CD1c-positive myeloid dendritic cell (primary cell): Measurements from ENCODE around the gene SLC8A1.
A peak's percentile ranks its signal among the peaks of the same experiment; 100 is the strongest.

Experiments used
- DNase-seq: peaks from one replicate; pipeline ENCODE4 v3.0.0-alpha.2; 2016; ENCODE audit errors: extremely low spot score

The SLC8A1 gene

DNA sequence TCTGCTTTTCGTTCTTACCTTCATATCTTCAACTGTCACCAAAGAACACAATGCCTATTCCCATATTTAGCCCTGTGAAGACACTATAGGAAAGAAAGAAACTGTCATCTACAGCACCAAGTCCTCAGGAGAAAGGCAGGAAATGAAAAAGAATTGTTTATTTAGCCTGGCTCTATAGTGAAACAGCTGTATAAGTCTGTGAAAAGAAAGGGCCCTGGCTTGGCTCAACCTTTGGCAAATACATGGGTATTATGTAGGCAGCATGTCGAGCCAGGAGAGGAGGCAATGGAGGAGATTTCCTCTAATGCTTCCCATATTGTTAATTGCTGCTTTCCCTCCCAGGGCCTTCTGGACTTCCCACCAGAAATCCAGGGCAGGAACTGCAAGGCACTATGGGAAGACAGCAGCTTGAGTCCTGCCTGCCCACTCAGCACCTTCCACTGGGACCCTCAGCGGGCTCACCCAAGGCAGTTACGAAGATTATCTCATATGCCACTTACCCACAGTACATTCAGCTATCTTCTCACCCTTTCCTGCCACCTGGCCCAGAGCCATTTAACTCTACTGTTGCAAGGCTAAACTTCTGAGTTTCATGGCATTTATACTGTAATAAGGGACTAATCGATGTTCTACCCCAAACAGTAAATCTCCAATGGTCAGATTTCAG, 30.1 kb downstream of the SLC8A1 start:
- DNase-seq: no peak

DNA sequence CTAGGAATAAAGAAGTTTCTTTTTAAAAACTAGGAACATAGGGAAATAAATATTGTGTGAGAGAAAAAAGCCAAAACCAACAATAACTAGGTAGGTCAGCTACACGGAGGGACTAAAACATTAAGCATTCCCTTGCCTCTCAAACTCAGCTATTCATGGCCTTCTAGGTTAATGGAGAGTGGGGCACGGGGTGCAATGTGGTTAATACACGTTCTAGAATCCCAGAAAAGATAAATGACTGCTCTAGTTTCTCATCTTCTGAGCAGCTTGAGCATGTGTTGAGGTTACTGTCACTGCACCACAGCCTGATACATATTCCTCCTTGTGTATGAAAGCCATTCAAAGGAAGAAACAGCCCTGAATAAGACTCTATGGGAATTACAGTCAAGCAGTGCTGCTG, 31.4 kb downstream of the SLC8A1 start:
- DNase-seq: no peak

DNA sequence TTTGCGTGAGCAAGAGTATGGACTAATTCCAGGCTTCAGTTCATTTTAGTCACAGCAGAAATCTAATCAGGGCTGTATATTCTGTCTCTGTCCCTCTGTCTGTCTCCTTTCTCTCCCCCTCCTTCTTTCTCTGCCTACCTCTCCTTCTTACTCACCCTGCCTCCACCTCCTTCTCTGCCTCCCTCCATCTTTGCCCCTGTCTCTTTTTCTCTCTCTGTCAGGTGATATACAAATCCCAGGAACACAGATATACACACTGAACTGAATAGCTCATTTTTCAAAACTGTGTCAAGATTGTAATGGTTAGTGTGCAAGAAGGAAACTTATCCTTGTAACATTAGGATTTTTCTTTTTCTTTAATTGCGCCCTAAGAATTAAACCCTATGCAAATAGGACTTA, 32.5 kb downstream of the SLC8A1 start:
- DNase-seq: no peak

DNA sequence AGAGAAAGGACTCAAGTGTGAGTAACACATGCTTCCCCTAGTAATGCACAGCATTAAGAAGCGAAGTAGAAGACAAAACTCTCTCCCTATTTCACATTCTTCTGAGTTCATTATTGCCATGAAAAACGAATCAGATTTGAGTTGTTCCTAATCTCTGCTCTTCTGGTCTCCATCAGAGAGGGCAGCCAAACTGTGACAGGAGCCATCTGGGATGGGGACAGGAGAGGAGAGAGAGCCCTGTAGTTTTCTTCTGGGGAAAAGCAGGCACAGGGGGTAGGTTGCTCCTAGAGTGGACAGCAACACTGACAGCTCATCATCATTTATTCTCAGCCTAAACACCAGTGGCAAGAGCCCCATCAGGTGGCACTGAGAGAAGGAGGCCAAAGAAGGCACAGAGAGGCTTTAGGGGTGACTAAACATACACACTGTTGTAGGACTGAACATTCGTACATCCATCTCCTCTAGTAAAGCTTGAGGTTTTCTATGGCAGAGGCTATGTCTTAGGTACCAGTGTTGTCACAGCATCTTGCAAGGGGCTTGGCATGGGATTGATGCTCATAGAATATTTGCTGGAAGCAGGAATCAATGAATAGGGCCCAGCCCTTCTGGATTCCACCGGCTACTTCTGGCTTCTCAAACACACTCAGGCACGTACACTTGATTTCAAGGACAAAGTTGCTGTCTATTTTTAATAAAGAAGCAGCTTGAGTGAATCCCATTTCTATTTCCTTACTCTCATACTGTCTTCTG, 33.1 kb downstream of the SLC8A1 start:
- no peak for DNase-seq

DNA sequence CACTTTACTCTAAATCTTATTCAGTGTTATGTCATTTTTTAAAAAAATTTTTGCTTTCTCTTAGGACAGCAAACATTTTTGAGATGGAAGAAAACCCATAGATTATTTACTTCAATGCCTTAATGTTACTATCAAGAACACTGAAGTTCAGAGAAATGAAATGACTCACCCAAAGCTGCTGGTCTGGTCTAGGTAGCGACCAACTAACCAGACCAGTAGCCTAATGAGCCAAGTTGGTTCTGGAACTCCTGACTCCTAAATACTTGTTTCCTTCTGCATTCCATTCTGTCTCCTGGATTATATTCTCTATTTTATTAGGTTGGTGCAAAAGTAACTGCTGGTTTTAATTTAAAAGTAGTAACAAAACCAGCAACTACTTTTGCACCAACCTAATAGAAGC, 35.4 kb downstream of the SLC8A1 start:
- DNase-seq: no peak

DNA sequence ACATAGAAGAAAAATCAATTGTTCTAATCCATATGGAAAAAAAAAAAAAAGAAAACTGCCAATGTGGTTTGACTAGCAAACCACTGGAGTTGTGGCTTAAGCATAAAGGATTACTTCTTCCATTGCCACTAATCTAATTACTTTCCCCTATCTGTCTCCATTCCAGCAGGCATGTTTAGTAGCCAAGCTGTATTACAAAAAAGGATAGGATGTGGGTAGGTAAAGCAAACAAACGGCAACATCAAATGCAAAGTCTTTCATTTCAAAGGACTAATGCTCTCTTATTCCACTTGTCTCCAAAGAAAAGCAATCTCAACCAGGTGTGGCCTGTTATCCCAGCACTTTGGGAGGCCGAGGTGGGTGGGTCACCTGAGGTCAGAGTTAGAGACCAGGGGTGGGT, 36.5 kb downstream of the SLC8A1 start:
- no peak for DNase-seq

DNA sequence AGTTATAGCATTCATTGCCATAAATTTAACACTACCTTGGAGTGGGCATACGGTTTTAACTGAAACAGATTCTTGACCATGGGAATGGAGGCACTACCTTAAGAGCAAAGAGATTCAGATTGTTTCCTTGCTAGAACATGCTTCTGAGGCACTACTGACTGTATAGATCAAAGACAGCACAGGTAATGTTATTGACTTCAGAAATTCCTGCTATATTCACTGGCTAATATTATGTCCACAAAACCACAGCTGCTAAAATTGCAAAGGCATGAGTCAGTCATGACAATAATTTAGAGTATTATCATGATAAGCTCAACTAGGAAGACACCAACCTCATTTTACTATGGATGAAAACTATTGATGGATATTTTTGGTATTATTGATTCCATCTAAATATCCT, 39.4 kb downstream of the SLC8A1 start:
- DNase-seq: no peak

DNA sequence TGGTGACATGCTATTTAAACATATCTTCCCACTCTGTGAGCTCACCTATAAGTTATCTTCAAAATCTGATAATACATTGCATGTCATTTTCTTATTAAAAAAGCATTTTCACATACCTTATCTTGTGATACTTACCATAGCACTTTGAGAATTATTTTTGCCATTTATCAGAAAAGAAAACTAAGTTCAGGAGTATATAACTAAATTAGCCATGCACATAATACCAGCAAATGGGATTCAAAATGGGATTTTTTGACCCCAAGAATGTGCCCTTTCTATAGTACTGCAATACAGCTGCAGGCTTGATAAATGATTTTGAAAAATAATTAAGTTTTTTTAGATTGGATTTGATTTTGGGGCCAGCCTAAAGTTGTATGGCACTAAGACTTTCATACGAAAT, 41.2 kb downstream of the SLC8A1 start:
- DNase-seq: no peak

DNA sequence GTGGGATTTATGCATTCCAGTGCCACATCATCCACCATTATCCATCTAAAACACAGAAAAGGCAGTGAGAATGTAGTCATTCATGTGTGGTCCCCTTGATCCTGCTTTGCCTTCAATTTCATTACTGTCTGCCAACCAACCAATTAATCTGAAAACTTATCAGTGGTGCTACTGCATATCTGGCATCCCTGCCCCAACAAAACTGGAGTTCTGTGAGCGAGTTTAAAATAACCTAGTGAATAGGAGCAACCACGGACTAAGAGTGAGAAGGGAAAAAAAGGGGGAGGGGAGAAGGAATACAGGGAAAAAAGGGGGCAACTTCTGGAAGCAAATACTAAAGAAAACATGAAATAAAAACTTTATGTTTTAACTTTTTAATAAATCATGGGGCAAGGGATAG, 42.2 kb downstream of the SLC8A1 start:
- no peak for DNase-seq

DNA sequence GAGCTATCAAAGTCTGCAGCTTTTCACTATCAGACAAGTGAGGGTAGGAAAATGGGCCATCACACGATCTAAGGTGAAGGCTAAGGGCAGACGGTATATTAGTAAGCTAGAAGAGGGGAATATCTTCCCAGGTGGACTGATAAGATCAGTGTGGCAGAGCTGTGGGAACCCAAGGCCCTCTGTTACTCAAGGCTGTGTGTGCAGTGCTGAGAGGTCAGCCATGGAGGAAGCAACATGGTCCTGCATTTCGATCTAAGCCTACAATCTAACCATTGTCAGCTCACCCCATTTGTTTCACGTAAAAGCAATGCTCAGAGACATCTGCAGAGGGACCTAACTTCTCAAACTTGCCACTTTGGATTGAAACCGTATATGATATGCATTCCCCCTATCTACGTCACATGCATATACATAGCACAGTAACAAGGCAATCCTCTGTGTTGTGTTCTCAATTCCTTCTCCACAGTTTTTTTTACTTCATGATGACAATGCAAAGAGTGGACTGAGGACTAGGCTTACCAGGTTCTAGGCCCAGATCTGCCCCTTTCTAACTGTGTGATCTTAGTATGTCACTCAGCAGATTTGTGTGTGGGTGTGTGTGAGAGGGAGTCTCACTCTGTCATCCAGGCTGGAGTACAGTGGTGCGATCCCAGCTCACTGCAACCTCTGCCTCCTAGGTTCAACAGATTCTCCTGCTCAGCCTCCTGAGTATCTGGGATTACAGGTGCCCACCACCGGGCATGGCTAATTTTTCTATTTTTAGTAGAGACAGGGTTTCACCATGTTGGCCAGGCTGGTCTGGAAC, 45.2 kb downstream of the SLC8A1 start:
- no peak for DNase-seq

DNA sequence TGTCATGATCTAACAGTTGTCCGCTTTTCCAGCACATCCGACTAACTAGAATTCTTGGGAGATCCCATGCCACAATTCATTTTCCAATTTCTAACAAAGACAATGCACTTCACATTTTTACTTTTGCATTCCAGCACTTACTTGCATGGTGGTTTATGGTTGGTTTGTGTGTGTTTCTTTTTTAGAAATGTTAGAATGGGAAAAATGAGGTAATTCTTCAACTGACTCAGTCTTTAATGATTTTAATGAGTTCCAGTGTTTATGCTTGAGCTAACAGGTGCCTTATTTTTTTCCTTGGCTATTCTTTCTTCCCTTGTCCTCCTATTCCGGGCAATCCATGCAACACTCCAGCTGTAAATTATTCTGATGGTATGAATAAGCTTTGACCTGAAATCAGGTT, 46.4 kb downstream of the SLC8A1 start:
- DNase-seq: no peak

DNA sequence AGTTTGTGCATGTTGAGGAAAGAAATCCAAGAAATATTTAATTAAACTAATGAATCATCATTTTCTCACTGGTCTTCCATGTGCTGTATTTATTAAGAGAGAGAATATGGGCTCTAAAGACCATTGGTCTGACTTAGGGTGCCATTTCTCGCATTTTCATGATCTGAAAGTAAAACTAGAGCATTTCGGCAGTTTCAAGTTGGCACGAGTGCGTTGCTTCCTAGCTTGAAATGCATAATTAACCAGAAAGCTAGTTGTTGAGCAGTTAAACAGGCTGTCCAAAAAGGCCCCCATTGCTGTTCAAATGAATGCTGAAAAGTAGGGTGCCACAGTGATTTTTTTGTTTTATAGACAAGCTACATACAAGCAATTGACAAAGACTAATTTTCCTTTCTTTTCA, 47.4 kb downstream of the SLC8A1 start:
- no peak for DNase-seq

DNA sequence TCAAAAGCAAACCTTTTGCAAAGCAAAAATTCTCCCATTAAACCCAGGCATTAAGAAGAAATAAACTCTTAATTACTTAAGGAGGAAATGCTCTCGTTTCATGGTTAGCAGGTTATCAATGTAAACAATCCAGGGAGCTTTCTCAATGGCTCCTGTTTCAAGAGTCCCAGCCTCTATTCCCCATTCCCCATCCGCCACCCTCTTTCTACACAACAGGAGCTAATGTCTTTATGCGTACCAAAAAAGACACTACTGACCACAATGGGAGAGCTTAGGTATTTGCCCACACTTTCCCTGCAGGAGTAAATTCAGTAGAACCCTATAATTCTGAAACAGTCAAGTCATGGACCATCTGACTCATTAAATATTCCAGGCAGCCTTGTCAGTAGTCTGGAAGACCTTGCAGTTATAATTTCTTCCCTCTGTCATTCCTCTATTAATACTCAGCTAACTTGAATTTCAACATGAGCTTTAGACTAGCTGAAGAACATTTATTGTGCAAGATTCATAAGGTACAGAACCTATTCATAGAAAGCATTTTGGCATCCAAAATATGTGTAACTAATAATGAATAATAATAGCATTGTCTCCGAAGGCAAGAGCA, 48.6 kb downstream of the SLC8A1 start:
- DNase-seq: no peak

DNA sequence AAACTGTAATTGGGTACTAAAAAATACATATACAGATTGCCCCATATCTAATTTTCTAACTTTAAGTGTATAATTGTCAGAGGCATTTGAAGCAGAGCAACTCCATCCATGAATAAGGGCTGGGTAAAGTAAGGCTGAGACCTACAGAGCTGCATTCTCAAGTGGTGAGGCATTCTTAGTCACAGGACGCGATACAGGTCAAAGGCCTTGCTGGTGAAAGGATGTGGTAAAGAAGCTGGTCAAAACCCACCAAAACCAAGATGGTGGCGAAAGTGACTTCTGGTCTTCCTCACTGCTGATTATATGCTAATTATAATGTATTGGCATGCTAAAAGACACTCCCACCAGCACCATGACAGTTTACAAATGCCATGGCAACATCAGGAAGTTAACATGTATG, 50.0 kb downstream of the SLC8A1 start:
- no peak for DNase-seq

DNA sequence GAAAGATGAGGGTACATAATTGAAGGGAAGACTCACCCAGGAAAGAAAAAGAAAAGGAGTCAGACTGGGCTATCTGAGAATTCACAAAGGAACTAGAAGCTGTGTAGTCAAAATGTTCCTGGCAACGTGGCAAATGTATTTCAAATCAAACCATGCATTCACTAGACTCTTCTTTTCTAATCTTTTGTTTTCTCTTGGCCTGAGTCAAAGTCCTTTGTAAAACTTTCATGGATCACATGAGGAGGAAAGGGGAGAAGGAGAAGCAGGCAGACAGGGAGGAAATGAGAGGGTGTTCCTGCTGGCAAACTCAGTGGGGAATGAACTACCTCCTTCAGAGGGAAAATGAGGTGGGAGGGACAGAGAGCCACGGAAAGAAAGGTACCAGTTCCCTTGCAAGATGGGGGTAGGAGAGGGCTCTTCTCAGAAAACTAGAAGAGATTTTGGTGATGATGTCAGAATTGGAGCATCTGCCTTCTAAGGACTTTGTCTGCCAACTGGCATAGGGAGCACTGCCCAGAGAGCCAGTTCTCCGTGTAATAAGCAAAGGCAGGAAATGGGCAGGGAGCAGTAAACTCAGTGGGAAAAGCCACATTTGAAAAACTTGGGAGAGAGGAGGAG, 51.4 kb downstream of the SLC8A1 start:
- DNase-seq: no peak

DNA sequence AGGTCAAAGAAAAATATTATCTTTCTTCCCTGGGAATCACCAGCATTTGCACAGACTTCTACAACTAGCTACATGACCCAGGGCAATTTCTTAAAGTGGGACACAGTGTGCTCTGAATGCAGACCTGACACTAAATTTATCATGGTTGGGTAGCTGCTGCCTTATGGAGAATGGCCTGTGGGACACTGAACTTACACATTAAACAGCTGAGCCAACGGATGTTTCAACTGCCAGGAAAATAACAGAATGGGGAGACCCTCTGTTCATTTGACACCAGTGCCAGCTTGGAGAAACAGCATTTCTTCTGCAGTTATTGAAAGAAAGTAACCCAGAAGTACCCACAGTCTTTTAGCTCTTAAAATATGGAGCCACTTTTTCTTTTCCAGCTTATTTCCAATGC, 54.1 kb downstream of the SLC8A1 start:
- no peak for DNase-seq

DNA sequence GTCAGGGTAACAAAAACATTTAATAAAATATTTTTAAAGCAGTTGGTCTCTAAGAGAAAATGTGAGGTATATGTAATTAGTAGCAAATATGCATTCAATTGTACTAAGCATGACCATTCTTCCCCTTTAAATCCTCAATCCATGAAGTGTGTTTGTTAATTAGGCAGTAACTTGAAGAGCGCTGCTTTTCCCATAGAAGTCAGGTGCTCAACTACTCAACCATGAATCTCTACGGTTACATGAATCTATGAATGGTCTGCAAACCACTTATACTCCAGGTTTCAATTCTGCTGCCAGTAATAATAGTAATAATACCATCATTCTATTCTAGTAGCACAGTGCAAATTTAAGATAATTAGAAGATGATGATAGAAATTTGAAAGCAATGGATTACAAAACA, 55.8 kb downstream of the SLC8A1 start:
- no peak for DNase-seq

DNA sequence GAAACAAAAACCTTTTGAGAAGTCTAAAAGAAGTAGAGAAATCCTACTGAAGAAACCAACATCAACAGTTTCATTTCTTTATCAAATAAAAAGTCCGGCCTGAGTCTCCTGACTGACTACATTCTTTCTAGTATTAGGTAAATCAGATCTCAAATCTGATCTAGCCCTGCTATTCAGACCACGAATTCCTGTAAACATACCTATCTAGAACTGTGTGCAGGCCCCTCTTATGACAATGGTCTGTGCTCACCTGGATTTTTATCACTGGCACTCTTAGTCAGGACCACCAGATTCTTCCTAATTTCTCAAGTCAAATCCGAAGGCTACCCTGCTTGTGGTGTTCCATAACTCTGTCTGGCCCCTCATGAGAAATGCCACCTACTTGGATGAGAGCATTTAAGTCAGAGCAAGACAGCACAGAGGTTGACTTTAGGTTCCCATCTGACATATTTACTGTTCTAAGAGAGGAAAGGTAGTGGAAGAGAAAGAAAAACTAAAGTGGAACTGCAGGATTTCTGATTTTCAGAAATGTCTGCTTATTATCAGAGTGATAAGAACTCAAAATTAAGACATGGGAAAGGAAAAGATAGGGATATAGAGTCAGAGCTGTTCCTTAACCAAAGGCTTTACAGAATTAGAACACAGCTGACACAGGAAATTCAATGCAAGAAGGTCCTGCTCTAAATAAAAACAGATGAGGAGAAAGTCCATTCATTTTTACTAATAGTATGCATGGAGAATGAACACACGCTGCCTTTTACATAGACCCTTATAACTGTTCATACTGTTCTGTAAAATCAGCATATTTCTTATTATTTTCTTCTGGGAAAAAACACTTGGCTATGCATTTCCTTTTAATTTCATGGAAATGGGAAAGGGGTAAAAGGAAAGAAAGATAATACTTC, 56.5 kb downstream of the SLC8A1 start:
- DNase-seq: no peak

DNA sequence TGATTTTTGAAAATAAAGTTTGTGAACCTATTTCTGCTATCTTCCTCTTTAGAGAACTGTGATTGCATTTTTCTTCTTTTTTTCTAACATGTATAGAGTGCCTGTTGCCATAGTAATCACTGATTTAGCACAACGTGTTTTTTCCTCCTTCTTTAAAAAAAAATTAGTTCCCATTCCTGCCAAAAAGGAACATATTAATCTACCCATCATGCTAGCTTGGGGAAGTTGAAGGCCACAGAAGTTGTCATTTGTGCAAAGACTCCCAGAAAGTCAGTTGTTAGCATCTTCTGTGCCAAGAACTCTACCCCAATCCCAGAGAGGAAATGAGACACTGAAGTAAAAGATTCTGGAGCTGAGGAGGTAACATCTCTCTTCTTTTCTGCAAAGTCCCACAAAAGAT, 57.3 kb downstream of the SLC8A1 start:
- peak; percentile 72 for DNase-seq

DNA sequence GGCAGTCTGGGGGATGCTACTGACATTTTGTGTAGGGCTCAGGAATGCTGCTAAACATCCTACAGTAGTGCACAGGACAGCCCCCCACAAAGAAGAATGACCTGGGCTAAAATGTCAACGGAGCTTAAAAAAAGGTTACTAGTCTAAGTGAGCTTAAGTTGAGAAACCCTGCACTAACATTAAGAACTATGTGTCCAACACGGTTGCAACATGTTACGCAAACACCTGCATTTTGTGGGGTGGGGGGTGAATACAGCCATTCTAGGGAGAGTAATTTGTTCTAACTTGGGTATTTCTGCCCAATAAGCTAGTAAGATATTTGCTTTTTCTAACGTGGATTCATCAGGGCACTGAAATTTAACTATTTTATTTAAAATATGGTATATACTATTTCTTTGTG, 57.9 kb downstream of the SLC8A1 start:
- no peak for DNase-seq

DNA sequence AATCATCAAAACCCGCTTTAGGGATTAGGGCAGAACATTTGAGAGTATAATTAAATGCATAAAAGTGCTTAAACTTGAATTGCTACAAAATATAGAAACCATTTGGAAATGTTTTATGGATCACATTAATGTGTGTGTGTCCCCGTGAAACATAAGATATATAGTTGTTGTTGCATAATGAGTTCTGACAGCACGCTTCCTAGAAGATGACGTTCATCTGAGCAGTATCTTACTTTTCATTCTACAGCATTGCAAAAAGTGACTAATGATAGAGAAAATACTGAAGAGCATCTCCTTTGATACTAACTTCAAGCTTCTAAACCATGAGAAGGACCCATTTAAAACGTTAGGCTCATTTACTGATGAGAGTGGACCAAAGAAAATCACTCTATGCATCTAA, 63.7 kb downstream of the SLC8A1 start:
- DNase-seq: no peak
